Activated naive CD4-positive, alpha-beta T cell (primary cell): ENCODE results near the gene IPP.
"Not testable (repeated sequence)": the region's sequence is repeated elsewhere in the genome, so short reads cannot be mapped to it uniquely, and the experiment has no call there.

ENCODE experiments used
- DNase-seq, 4 experiments: peaks; one replicate each; lab custom pipeline; 2025; lab: John Stamatoyannopoulos, UW

Gene IPP

GRCh38 chr1:45750298-45751038 lies at the start of gene IPP:
IPP (minus strand) TSS chr1:45750653; CDS start chr1:45746411, 4,242 bp downstream.
- peak; percentile 68 to 81 (median 80) for DNase-seq

GRCh38 chr1:45796946-45797345 lies 46.5 kb upstream of the IPP start:
- DNase-seq = no peak

GRCh38 chr1:45796381-45796780 lies 45.9 kb upstream of the IPP start:
- DNase-seq = no peak

- DNase-seq = no peak
These were observed 43.6 kb upstream of the IPP start for GRCh38 chr1:45793942-45794604.

- no peak for DNase-seq
These were observed 42.3 kb upstream of the IPP start for GRCh38 chr1:45792744-45793143.

GRCh38 chr1:45789601-45790000 lies 39.1 kb upstream of the IPP start:
- no peak for DNase-seq

- DNase-seq = no peak
These were observed 37.5 kb upstream of the IPP start for GRCh38 chr1:45787905-45788304.

- no peak for DNase-seq
These were observed 35.1 kb upstream of the IPP start for GRCh38 chr1:45785583-45785982.

GRCh38 chr1:45775794-45776193 lies 25.3 kb upstream of the IPP start:
- no peak for DNase-seq

GRCh38 chr1:45772971-45773370 lies 22.5 kb upstream of the IPP start:
- no peak for DNase-seq

- no peak for DNase-seq
These were observed 18.9 kb upstream of the IPP start for GRCh38 chr1:45769261-45769932.

- no peak for DNase-seq
These were observed 16.6 kb upstream of the IPP start for GRCh38 chr1:45767035-45767434.

- no peak for DNase-seq
These were observed 15.7 kb upstream of the IPP start for GRCh38 chr1:45765999-45766792.

GRCh38 chr1:45762291-45762690 lies 11.8 kb upstream of the IPP start:
- DNase-seq = no peak

- DNase-seq = no peak
These were observed 5.2 kb upstream of the IPP start for GRCh38 chr1:45755697-45756096.

GRCh38 chr1:45753248-45754037 lies 3.0 kb upstream of the IPP start:
- no peak for DNase-seq

- no peak for DNase-seq
These were observed 2.1 kb upstream of the IPP start for GRCh38 chr1:45752441-45753052.

- no peak for DNase-seq
These were observed 1.6 kb upstream of the IPP start for GRCh38 chr1:45752014-45752413.

GRCh38 chr1:45751039-45751838 lies 786 bp upstream of the IPP start:
- DNase-seq = not testable (repeated sequence)

GRCh38 chr1:45746922-45747321 lies 3.5 kb downstream of the IPP start:
- no peak for DNase-seq
